ENCODE data around the gene SCMH1. TPM values are rescaled to one million over a fixed set of nuclear protein-coding genes. Genes with fewer than 3 reads are reported as not detected.

Gene SCMH1
- polyA plus RNA-seq, 2 of the 4 experiments (the other 2 are of a cell fraction) = 11.6 to 26.7 TPM

DNA sequence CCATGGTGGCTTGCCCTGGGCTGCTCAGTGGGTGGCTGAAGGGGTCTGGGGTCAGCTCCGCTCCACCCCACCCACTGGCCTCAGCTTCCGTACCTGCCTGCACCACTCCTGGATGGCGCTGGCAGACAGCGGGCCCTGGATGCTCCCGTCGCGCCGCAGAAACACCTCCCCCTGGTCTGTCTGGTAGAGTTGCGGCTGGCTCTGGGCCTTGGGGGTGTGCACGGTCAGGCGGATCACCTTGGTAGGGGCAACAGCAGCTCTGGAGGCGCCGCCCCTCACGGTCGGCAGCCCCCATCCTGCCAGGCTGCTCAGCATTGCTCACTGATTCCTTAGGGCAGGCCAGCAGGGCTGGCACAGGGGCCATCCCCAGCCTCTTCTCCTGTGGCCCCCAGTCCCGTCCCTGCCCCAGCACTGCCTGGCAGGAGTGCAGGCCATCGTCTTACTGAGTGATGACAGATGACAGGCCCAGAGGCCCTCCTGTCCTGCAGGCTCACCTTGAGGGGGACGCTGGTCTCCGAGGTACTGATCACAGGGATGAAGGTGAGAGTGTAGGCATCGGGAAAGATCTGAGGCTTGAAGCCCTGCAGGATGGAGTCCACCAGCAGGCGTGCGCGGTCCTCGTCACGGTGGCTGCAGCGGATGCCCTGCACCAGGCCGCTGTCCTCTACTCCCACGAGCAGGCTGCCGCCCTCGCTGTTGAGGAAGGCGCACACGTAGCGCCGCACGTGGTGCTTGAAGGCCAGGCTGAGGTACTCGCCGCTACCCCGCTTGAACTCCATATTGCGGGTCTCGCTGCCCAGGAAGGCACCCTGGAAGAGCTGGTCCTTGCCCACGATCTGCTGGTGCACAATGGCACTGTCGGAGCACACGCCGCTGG is 224.7 kb downstream of the SCMH1 start:
- no peak for FAIRE-seq
- no peaks in the 10 kb centered on the region for H3K9me3 ChIP-seq
- no peak overlapping the region for H3K4me2 ChIP-seq
- WGBS (ENCODE audit: missing lambda C conversion rate) = 89% methylated on average over 12 of the region's 44 CpGs
- peaks cover 61% of the 10 kb centered on the region for H3K4me1 ChIP-seq
- no peak overlapping the region for H3K4me3 ChIP-seq
- ChIA-PET POLR2A (no interaction called here), CTCF (interaction anchor here (2.2 kb wide), 1 partner anchor 168 kb away, joined by 5 read pairs; no protein-coding TSS in a partner anchor)
- TF ChIP-seq KDM5A (IDR thresholded peaks at IDR 0.05) (no peak), POLR2AphosphoS2 (conservative IDR thresholded peaks at IDR 0.05; ENCODE audit: low read length) (peak; percentile 64), RARB (CRISPR knock-in tag; IDR thresholded peaks at IDR 0.05) (no peak), CHD2 (IDR thresholded peaks at IDR 0.05; ENCODE audit: low read length, partially characterized antibody) (no peak)
- TF ChIP-seq, protein P1, sequence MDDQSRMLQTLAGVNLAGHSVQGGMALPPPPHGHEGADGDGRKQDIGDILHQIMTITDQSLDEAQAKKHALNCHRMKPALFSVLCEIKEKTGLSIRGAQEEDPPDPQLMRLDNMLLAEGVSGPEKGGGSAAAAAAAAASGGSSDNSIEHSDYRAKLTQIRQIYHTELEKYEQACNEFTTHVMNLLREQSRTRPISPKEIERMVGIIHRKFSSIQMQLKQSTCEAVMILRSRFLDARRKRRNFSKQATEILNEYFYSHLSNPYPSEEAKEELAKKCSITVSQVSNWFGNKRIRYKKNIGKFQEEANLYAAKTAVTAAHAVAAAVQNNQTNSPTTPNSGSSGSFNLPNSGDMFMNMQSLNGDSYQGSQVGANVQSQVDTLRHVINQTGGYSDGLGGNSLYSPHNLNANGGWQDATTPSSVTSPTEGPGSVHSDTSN (IDR thresholded peaks at IDR 0.05) = no peak
- TF ChIP-seq, protein P2, sequence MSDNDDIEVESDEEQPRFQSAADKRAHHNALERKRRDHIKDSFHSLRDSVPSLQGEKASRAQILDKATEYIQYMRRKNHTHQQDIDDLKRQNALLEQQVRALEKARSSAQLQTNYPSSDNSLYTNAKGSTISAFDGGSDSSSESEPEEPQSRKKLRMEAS (IDR thresholded peaks at IDR 0.05) = no peak
- peak in 1 of 2 experiments; percentile 1; a peak in 3 of 6 replicates for ATAC-seq
- no peak for DNase-seq (ENCODE audit: low read depth in 1 of 2, low spot score in 1 of 2)
- H3K27ac ChIP-seq = no peak overlapping the region; a peak in 1 of 6 replicates

DNA sequence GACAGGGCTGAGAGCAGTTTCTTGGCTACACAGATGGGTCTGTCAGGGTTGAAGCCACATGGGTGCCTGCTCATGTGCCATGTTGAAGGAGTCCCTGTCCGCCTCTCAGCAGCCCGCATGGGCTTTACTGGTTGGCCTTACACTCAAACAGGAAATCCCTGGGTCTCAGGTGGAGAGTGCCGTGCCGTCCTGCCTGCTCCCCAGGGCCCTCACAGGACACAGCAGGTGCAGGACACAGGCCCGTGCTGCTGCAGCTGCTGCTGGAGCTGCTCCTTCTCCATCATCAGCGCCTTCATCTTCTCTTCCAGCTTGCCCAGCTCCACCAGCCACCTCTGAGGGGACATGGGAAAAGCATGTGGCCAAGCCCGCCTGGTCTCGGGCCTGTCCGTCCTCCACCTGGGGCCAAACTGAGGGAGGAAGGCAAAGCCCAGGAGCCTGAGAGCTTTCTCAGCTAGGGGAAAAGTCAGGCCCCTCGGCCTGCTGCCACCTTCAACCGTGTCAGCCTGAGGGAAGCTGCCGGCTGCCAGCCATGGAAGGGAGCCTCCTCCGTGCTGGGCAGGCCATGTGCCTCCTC is 226.1 kb downstream of the SCMH1 start:
- H3K27ac ChIP-seq = no peak overlapping the region
- WGBS (ENCODE audit: missing lambda C conversion rate) = 90% methylated on average over 12 of the region's 13 CpGs
- ATAC-seq (peak; percentile 1; a peak in 3 of 6 replicates), FAIRE-seq (no peak), DNase-seq (ENCODE audit: low read depth in 1 of 2, low spot score in 1 of 2) (no peak)
- H3K9me3 ChIP-seq = no peaks in the 10 kb centered on the region
- TF ChIP-seq RCOR1 (IDR thresholded peaks at IDR 0.05; ENCODE audit: low read depth, low read length) (no peak), RNF2 (IDR thresholded peaks at IDR 0.05; ENCODE audit: borderline replicate concordance, low read depth) (no peak), JUN (IDR thresholded peaks at IDR 0.05) (0 out of 5 replicates have a peak, but pooled peaks of 1 of the 2 experiments have one; percentile 21)
- TF ChIP-seq, protein P1 (IDR thresholded peaks at IDR 0.05) = no peak
- ChIA-PET CTCF (interaction anchor here (1.2 to 2.2 kb wide), 2 partner anchors 12 to 166 kb away, joined by 3 to 5 read pairs; no protein-coding TSS in a partner anchor), POLR2A (interaction anchor here (0.7 kb wide), 1 partner anchor 14 kb away, joined by 3 read pairs; no protein-coding TSS in a partner anchor)
- no peak overlapping the region for H3K4me2 ChIP-seq
- no peak overlapping the region for H3K4me3 ChIP-seq
- H3K4me1 ChIP-seq = peaks cover 58% of the 10 kb centered on the region

DNA sequence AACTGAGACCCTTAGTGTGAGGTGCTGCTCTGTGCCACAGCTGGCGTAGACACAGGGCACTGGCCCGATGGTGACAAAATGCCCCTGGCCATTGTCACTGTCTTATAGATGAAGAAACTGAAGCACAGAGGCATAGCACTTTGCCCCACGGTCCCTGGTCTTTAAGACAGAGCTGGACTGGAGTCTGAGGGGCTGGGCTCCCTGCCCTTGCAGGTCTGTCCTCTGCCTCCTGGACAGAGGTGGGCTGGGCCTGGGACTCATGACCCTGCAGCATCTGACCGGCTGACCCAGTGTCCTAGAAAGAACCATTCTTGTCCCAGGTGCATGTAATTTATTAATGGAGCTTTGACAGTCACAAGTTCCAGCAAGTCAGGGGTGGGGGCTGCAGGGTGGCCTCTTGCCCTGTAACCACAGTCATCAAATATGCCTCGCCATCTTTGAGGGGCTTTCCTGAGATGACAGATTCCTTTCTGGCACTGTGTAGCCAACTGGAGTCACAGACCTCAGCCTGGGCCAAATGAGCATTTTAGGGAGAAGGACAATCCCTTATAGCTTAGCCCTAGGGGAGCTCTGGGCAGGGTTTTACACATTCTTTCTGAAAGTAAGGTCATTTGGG is 226.7 kb downstream of the SCMH1 start:
- H3K4me3 ChIP-seq = no peak overlapping the region
- 86% methylated on average over 4 of the region's 5 CpGs for WGBS (ENCODE audit: missing lambda C conversion rate)
- no peak for FAIRE-seq
- peaks cover 57% of the 10 kb centered on the region; the same call in 2 of the 3 replicates for H3K4me1 ChIP-seq
- H3K27ac ChIP-seq = 0 out of 6 replicates have a peak overlapping the region, but pooled peaks of 1 of the 2 experiments have one; percentile 6
- no peak for DNase-seq (ENCODE audit: low read depth in 1 of 2, low spot score in 1 of 2)
- TF ChIP-seq, protein P1 (IDR thresholded peaks at IDR 0.05) = no peak
- TF ChIP-seq, protein P3, sequence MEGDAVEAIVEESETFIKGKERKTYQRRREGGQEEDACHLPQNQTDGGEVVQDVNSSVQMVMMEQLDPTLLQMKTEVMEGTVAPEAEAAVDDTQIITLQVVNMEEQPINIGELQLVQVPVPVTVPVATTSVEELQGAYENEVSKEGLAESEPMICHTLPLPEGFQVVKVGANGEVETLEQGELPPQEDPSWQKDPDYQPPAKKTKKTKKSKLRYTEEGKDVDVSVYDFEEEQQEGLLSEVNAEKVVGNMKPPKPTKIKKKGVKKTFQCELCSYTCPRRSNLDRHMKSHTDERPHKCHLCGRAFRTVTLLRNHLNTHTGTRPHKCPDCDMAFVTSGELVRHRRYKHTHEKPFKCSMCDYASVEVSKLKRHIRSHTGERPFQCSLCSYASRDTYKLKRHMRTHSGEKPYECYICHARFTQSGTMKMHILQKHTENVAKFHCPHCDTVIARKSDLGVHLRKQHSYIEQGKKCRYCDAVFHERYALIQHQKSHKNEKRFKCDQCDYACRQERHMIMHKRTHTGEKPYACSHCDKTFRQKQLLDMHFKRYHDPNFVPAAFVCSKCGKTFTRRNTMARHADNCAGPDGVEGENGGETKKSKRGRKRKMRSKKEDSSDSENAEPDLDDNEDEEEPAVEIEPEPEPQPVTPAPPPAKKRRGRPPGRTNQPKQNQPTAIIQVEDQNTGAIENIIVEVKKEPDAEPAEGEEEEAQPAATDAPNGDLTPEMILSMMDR (IDR thresholded peaks at IDR 0.05) = no peak
- no peak for TF ChIP-seq JUNB (IDR thresholded peaks at IDR 0.05)
- TF ChIP-seq HOXB5 (CRISPR knock-in tag; IDR thresholded peaks at IDR 0.05) = no peak
- TF ChIP-seq MAZ (IDR thresholded peaks at IDR 0.05; ENCODE audit: borderline replicate concordance, low read depth, low read length) = no peak
- TF ChIP-seq, protein P4, sequence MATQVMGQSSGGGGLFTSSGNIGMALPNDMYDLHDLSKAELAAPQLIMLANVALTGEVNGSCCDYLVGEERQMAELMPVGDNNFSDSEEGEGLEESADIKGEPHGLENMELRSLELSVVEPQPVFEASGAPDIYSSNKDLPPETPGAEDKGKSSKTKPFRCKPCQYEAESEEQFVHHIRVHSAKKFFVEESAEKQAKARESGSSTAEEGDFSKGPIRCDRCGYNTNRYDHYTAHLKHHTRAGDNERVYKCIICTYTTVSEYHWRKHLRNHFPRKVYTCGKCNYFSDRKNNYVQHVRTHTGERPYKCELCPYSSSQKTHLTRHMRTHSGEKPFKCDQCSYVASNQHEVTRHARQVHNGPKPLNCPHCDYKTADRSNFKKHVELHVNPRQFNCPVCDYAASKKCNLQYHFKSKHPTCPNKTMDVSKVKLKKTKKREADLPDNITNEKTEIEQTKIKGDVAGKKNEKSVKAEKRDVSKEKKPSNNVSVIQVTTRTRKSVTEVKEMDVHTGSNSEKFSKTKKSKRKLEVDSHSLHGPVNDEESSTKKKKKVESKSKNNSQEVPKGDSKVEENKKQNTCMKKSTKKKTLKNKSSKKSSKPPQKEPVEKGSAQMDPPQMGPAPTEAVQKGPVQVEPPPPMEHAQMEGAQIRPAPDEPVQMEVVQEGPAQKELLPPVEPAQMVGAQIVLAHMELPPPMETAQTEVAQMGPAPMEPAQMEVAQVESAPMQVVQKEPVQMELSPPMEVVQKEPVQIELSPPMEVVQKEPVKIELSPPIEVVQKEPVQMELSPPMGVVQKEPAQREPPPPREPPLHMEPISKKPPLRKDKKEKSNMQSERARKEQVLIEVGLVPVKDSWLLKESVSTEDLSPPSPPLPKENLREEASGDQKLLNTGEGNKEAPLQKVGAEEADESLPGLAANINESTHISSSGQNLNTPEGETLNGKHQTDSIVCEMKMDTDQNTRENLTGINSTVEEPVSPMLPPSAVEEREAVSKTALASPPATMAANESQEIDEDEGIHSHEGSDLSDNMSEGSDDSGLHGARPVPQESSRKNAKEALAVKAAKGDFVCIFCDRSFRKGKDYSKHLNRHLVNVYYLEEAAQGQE (IDR thresholded peaks at IDR 0.05) = no peak
- TF ChIP-seq, protein P5, sequence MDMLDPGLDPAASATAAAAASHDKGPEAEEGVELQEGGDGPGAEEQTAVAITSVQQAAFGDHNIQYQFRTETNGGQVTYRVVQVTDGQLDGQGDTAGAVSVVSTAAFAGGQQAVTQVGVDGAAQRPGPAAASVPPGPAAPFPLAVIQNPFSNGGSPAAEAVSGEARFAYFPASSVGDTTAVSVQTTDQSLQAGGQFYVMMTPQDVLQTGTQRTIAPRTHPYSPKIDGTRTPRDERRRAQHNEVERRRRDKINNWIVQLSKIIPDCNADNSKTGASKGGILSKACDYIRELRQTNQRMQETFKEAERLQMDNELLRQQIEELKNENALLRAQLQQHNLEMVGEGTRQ (IDR thresholded peaks at IDR 0.05) = no peak
- TF ChIP-seq EP300 (IDR thresholded peaks at IDR 0.05) = no peak
- H3K4me2 ChIP-seq = no peak overlapping the region
- ChIA-PET CTCF (interaction anchor here (0.6 to 2.2 kb wide), 3 partner anchors 12 to 166 kb away, joined by 3 to 5 read pairs (median 3); no protein-coding TSS in a partner anchor), POLR2A (interaction anchor here (0.7 kb wide), 1 partner anchor 13 kb away, joined by 3 read pairs; no protein-coding TSS in a partner anchor)
- peak in 1 of 2 experiments; percentile 2; a peak in 2 of 6 replicates for ATAC-seq
- H3K9me3 ChIP-seq = no peaks in the 10 kb centered on the region
